Measurements from ENCODE around the gene KRT14.
A peak's percentile ranks its signal among the peaks of the same experiment; 100 is the strongest.
"Not testable (repeated sequence)": the region's sequence is repeated elsewhere in the genome, so short reads cannot be mapped to it uniquely, and the experiment has no call there.

Gene KRT14

GRCh38 chr17:41623184-41623861, 36.6 kb upstream of the KRT14 start:
- peak; percentile 48 for DNase-seq (ENCODE audit: low read depth, low spot score)

GRCh38 chr17:41622340-41623183, 35.9 kb upstream of the KRT14 start:
- DNase-seq (ENCODE audit: low read depth, low spot score): not testable (repeated sequence)

- DNase-seq (ENCODE audit: low read depth, low spot score): no peak
Observed at GRCh38 chr17:41621916-41622315, 35.2 kb upstream of the KRT14 start.

GRCh38 chr17:41621435-41621817, 34.7 kb upstream of the KRT14 start:
- DNase-seq (ENCODE audit: low read depth, low spot score): not testable (repeated sequence)

GRCh38 chr17:41620583-41621434, 34.1 kb upstream of the KRT14 start:
- DNase-seq (ENCODE audit: low read depth, low spot score): no peak

GRCh38 chr17:41619927-41620582, 33.4 kb upstream of the KRT14 start:
- not testable (repeated sequence) for DNase-seq (ENCODE audit: low read depth, low spot score)

- DNase-seq (ENCODE audit: low read depth, low spot score): no peak
Observed at GRCh38 chr17:41619036-41619926, 32.6 kb upstream of the KRT14 start.

GRCh38 chr17:41618341-41619035, 31.8 kb upstream of the KRT14 start:
- DNase-seq (ENCODE audit: low read depth, low spot score): no peak

- no peak for DNase-seq (ENCODE audit: low read depth, low spot score)
Observed at GRCh38 chr17:41617698-41618097, 31.0 kb upstream of the KRT14 start.

GRCh38 chr17:41617136-41617535, 30.4 kb upstream of the KRT14 start:
- DNase-seq (ENCODE audit: low read depth, low spot score): no peak

- DNase-seq (ENCODE audit: low read depth, low spot score): not testable (repeated sequence)
Observed at GRCh38 chr17:41616486-41616885, 29.8 kb upstream of the KRT14 start.

GRCh38 chr17:41615454-41615853, 28.8 kb upstream of the KRT14 start:
- peak; percentile 76 for DNase-seq (ENCODE audit: low read depth, low spot score)

- DNase-seq (ENCODE audit: low read depth, low spot score): not testable (repeated sequence)
Observed at GRCh38 chr17:41614767-41615166, 28.1 kb upstream of the KRT14 start.

GRCh38 chr17:41614098-41614497, 27.4 kb upstream of the KRT14 start:
- DNase-seq (ENCODE audit: low read depth, low spot score): no peak

GRCh38 chr17:41613277-41614082, 26.8 kb upstream of the KRT14 start:
- DNase-seq (ENCODE audit: low read depth, low spot score): no peak

- not testable (repeated sequence) for DNase-seq (ENCODE audit: low read depth, low spot score)
Observed at GRCh38 chr17:41612376-41613160, 25.9 kb upstream of the KRT14 start, which contains the start of gene KRT16. TSS of gene KRT16 (minus strand) at chr17:41612767. CDS start at chr17:41612688, 79 bp downstream.

GRCh38 chr17:41610965-41611640, 24.4 kb upstream of the KRT14 start:
- no peak for DNase-seq (ENCODE audit: low read depth, low spot score)

All from ELF-1 (cell line).